ENCODE measurements around the gene TBC1D3K. TPM values are rescaled to one million over a fixed set of nuclear protein-coding genes. Genes with fewer than 3 reads are reported as not detected.
A peak's percentile ranks its signal among the peaks of the same experiment; 100 is the strongest.
"Not testable (repeated sequence)": the region's sequence is repeated elsewhere in the genome, so short reads cannot be mapped to it uniquely, and the experiment has no call there.

Gene TBC1D3K
- not detected in 2 replicates for total RNA-seq

GRCh38 chr17:37924115-37924514 is at the start of gene TBC1D3K:
Gene TBC1D3K (plus strand): TSS chr17:37924415. CDS start chr17:37926000, 1,585 bp downstream.
- DNase-seq (ENCODE audit: low read depth), result not testable (repeated sequence)

GRCh38 chr17:37884516-37884915 is 39.7 kb upstream of the TBC1D3K start:
- peak overlapping the region; percentile 33 for H3K4me3 ChIP-seq (ENCODE audit: low read depth, low read length)
- TF ChIP-seq, protein P1, sequence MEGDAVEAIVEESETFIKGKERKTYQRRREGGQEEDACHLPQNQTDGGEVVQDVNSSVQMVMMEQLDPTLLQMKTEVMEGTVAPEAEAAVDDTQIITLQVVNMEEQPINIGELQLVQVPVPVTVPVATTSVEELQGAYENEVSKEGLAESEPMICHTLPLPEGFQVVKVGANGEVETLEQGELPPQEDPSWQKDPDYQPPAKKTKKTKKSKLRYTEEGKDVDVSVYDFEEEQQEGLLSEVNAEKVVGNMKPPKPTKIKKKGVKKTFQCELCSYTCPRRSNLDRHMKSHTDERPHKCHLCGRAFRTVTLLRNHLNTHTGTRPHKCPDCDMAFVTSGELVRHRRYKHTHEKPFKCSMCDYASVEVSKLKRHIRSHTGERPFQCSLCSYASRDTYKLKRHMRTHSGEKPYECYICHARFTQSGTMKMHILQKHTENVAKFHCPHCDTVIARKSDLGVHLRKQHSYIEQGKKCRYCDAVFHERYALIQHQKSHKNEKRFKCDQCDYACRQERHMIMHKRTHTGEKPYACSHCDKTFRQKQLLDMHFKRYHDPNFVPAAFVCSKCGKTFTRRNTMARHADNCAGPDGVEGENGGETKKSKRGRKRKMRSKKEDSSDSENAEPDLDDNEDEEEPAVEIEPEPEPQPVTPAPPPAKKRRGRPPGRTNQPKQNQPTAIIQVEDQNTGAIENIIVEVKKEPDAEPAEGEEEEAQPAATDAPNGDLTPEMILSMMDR (conservative IDR thresholded peaks at IDR 0.05; ENCODE audit: low read depth, low read length), result no peak
- DNase-seq (ENCODE audit: low read depth), result no peak

More at GRCh38 chr17:37924115-37924514, at the start of gene TBC1D3K:
- not testable (repeated sequence) for H3K4me3 ChIP-seq (ENCODE audit: low read depth, low read length)

DNA sequence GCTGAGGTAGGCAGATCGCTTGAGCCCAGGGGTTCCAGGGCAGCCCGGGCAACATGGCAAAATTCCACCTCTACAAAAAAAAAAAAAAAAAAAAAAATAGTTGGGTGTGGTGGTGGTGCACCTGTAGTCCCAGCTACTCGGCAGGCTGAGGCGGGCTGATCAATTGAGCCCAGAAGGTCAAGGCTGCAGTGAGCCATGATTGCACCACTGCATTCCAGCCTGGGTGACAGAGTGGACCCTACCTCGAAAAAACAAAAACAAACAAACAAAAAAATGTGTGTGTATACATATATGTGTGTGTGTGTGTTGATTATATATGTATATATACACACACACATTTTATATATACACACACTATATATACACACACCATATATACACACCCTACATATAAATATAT is 39.1 kb upstream of the TBC1D3K start:
- no peak for DNase-seq (ENCODE audit: low read depth)
- TF ChIP-seq, protein P1 (conservative IDR thresholded peaks at IDR 0.05; ENCODE audit: low read depth, low read length), result no peak
- no peak overlapping the region for H3K4me3 ChIP-seq (ENCODE audit: low read depth, low read length)

GRCh38 chr17:37888881-37889280 is 35.3 kb upstream of the TBC1D3K start:
- no peak overlapping the region for H3K4me3 ChIP-seq (ENCODE audit: low read depth, low read length)
- no peak for DNase-seq (ENCODE audit: low read depth)
- TF ChIP-seq, protein P1 (conservative IDR thresholded peaks at IDR 0.05; ENCODE audit: low read depth, low read length), result no peak

- DNase-seq (ENCODE audit: low read depth); H3K4me3 ChIP-seq (ENCODE audit: low read depth, low read length): not testable (repeated sequence)
These were observed 27.3 kb upstream of the TBC1D3K start for GRCh38 chr17:37896961-37897360.

Other genes with a start within 250 kb of the TBC1D3K start
- gene HNF1B, start 179.4 kb upstream of the TBC1D3K start, total RNA-seq, result 21.9 and 29.8 TPM in 2 replicates
- 2.8 and 6.3 TPM in 2 replicates for gene TBC1D3L, start 64.6 kb downstream of the TBC1D3K start, total RNA-seq
- not detected in 2 replicates for gene TBC1D3D, start 79.6 kb downstream of the TBC1D3K start, total RNA-seq
- not detected in 2 replicates for gene TBC1D3C, start 144.2 kb downstream of the TBC1D3K start, total RNA-seq
- gene TBC1D3E, start 203.5 kb downstream of the TBC1D3K start, total RNA-seq, result not detected in 2 replicates

Measured in epithelial cell of proximal tubule (primary cell).